GM12875 (cell line): ENCODE results near the gene KRTAP12-3.

Experiments
- H3K4me3 ChIP-seq: one replicate; pipeline ENCODE4 v1.5.1; 2011; ENCODE audit warnings: low read depth, low read length, control low read depth
- TF ChIP-seq, protein P1 (sequence below): IDR thresholded peaks from 2 replicates; pipeline ENCODE4 v1.5.1; 2011; ENCODE audit warnings: low read depth, mild to moderate bottlenecking, control low read depth, inconsistent platforms, low read length, moderate library complexity, borderline replicate concordance; ENCODE audit not compliant: insufficient read depth

Gene KRTAP12-3

DNA sequence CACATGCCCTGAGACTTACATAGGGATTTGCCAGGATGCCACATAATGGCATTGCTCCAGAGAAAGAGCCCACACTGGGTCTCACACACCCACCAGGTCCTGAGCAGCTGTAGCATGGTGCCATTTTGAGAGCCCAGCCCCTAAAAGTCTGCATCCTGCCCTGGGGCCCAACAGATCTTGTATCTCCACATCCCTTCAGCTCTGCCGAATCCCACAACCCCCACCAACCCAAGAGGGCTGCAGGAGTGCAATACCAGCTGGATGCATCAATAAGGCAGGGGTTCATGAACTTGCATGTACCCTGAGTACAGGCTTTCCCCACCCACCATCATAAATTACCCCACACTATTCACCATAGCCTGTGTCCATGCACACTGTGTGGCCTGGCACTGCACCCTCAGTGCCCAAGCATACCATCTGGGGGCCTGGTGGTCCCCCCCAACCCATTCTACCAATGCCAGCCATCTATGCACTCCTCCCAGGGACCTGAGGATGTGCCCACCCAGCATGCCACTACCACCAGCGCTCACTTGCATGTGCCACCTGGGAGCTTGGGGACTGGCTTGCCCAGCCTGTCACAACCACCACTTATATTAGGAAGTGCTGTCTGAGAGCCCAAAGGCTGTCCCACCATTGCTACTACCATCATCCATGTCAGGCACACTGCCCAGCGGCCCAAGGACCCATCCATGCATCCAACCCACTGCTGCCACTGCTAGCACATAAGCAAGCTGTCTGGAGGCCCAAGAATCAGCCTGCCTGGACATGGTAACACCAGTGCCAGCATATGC, 13.1 kb downstream of the KRTAP12-3 start:
- TF ChIP-seq, protein P1, sequence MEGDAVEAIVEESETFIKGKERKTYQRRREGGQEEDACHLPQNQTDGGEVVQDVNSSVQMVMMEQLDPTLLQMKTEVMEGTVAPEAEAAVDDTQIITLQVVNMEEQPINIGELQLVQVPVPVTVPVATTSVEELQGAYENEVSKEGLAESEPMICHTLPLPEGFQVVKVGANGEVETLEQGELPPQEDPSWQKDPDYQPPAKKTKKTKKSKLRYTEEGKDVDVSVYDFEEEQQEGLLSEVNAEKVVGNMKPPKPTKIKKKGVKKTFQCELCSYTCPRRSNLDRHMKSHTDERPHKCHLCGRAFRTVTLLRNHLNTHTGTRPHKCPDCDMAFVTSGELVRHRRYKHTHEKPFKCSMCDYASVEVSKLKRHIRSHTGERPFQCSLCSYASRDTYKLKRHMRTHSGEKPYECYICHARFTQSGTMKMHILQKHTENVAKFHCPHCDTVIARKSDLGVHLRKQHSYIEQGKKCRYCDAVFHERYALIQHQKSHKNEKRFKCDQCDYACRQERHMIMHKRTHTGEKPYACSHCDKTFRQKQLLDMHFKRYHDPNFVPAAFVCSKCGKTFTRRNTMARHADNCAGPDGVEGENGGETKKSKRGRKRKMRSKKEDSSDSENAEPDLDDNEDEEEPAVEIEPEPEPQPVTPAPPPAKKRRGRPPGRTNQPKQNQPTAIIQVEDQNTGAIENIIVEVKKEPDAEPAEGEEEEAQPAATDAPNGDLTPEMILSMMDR: no peak
- no peak overlapping the region for H3K4me3 ChIP-seq

DNA sequence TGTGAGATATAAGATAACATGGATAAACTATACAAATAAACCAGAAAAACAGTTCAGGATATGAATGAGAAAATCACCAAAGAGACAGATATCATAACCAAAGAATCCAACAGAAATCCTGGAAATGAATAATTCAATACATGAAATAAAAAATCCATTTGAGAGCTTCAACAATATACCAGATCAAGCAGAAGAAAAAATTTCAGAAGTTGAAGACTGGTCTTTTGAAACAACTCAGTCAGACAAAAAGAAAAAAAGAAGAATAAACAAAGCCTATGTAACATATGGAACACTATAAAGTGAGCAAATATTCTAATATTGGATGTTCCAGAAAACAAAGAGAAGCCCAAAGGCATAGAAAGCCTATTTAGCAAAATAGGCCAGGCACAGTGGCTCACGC, 14.2 kb downstream of the KRTAP12-3 start:
- no peak overlapping the region for H3K4me3 ChIP-seq
- TF ChIP-seq, protein P1: no peak

DNA sequence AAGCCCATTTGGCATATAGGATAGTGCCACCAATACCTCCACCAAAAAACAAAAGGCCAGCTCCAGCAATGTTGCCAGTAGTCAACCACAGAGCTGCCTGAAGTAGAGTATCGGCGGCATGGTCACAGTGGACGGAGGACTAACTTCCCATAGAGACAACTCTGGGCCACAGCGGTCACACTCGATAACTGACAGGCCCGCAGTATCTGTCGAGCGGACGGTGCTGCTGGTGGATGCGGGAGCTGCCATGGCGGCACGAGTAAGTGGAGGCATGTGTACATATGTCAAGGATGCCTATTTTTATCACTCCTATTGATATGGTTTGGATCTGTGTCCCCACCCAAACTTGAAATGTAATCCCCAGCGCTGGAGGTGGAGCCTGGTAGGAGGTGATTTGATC, 20.1 kb downstream of the KRTAP12-3 start:
- TF ChIP-seq, protein P1: no peak
- H3K4me3 ChIP-seq: no peak overlapping the region

DNA sequence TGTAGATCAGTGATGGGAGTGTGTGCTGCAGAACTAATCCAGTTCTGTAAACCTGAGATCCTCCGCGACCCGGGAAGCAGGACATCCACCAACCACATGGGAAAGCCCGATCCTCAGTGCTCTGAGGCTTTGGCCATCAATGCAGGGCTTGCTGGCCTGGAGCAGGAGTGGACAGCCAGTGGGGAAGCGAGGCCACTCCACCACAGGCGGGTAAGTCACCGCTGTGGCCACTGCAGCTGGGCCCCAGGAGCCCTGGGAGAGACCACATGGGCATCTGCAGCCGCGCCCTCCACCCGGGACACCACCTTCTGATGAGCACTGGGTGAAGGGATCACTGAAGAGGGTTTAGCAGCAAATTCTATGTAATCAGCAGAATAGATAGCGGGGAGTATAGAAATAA, 23.4 kb downstream of the KRTAP12-3 start:
- TF ChIP-seq, protein P1: no peak
- H3K4me3 ChIP-seq: no peak overlapping the region

DNA sequence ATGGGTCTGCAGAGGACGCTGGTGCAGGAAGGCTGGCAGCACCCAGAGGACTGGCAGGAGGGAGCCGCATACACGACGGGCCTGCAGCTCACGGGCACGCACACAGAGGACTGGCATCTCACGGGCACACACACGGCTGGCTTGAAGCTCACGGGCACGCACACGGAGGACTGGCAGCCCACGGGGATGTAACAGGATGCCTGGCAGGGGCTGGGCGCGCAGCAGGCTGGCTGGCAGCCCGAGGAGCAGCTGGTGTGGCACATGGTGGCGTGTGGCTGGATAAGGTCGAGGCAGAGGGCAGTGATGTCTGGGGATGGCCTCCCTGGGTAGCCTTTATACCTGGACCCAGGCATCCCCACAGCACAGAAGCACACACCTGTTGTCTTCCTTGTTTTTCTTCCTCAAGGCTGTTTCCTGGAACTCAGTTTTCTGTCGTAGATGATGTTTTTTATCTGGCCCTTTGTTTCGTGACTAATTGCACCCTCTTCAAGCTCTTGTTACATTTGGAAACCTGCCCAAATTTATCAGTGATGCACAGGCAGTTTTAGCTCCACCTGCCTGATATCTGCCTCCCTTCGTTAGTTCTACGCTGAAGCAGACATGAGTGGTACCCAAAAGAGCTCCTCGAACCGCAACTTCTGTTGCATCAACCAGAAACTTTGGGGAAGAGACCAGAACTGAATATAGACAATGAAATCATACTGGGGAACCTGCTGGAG, 24.3 kb downstream of the KRTAP12-3 start, which contains the start of gene KRTAP12-1:
Gene KRTAP12-1 (minus strand): TSS at position 303 of the 719 bp plus-strand sequence. CDS start 40 bp downstream, at position 263.
- TF ChIP-seq, protein P1: no peak
- H3K4me3 ChIP-seq: no peak within 1 kb of the TSS

DNA sequence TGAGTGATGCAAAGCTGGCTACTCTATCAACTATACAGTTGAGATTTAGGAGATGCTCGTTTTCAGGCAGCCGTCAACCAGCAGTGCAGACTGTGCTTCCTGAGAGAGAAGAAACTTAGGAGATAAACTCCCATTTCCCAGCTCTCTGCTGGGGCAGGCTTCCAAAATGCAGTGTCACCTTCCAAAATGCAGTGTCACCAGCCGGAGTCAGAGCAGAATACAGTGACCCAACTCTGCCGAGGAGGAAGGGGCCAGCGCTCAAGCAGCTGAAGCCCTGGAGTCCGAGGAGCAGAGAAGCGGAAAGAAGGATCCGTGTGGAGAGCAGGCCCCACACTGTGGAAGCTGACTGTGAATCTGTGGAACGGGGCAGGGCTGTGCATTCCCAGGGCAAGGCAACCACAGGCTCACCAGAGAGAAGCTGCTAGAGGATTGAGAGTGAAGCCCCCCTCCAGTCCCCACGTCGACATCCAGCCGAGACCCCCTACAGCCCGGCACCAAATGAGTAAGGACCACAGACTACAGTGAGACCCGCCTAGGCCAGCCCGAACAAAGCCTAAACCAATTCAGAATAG, 24.9 kb downstream of the KRTAP12-3 start:
- no peak overlapping the region for H3K4me3 ChIP-seq
- TF ChIP-seq, protein P1: no peak

DNA sequence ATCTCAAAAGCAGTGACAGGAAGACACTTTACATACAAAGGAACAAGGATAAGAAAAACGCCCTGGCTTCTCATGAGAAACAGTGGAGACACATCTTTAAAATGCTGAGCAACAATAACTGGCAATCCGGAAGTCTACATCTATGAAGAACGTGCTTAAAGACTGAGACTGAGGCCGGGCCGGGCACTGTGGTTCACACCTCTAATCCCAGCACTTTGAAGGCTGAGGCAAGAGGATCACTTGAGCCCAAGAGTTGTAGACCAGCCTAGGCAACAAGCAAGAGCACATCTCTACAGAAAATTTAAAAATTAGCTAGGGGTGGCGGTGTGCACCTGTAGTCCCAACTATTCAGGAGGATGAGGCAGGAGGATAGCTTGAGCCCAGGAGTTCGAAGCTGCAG, 26.3 kb downstream of the KRTAP12-3 start:
- H3K4me3 ChIP-seq: no peak overlapping the region

More for the DNA sequence above, 26.3 kb downstream of the KRTAP12-3 start:
- TF ChIP-seq, protein P1: no peak
